GM19043 (cell line): ENCODE data around the gene SOWAHC.

ENCODE experiments used
- ATAC-seq: cut with Tn5 transposase; IDR thresholded peaks from one replicate; pipeline ENCODE4 v1.9.1; 2021; ENCODE audit warnings: low read depth; ENCODE audit not compliant: unreplicated experiment

Gene SOWAHC

GRCh38 chr2:109644571-109645275 is 30.6 kb downstream of the SOWAHC start:
- no peak for ATAC-seq

- no peak for ATAC-seq
Measured at GRCh38 chr2:109645412-109646184, 31.4 kb downstream of the SOWAHC start.

DNA sequence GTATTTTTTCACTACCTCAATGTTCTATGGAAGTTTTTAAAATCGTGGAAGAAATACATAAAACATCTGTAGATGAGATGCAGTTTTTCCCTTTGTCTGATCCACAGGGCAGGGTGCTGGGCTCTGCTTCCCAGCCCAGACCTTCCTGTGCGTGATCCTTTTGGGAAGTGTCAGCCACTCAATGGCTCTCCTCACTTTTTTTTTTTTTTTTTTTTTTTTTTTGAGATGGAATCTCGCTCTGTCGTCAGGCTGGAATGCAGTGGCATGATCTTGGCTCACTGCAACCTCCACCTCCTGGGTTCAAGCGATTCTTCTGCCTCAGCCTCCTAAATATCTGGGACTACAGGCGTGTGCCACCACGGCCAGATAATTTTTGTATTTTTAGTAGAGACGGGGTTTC is 32.8 kb downstream of the SOWAHC start:
- ATAC-seq, result no peak

DNA sequence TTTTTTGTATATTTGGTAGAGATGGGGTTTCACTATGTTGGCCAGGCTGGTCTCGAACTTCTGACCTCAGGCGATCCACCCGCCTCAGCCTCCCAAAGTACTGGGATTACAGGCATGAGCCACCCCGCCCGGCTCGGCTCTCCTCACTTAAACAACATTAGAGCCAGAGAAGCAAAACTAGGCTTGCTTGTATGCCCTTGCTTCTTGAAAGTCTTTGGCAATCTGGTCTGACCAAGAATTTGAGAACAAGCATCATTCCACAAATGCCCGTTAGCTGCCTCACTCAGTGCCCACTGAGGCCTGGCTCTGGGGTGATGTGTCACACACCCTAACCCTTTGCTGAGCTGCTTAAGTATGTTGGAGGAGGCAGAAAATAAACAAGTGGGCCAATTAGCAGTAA is 33.5 kb downstream of the SOWAHC start:
- no peak for ATAC-seq

GRCh38 chr2:109648041-109648527 is 33.9 kb downstream of the SOWAHC start:
- ATAC-seq, result no peak

GRCh38 chr2:109649736-109650695 is 35.9 kb downstream of the SOWAHC start:
- no peak for ATAC-seq

- no peak for ATAC-seq
Measured at GRCh38 chr2:109654326-109655050, 40.3 kb downstream of the SOWAHC start.

DNA sequence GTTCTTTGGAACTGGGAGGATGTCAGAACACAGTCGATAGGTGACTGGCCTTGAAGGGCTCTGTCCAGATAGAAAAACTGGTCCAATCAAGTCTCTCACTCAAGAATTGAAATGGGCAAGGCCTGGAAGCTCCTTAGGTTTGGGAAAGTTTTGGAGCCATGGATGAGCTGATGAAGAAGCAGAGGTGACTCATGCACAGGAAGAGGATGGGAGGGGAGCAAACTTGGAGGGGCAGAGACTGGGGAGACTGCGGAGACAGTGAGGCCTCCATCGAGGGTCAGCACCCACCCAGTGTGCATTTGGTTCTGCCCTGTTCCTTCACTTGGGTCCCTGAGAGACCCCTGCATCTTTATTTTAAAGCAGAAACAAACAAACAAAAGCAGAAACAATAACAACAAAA is 41.1 kb downstream of the SOWAHC start:
- ATAC-seq, result no peak

GRCh38 chr2:109659396-109660045 is 45.4 kb downstream of the SOWAHC start:
- ATAC-seq, result no peak

DNA sequence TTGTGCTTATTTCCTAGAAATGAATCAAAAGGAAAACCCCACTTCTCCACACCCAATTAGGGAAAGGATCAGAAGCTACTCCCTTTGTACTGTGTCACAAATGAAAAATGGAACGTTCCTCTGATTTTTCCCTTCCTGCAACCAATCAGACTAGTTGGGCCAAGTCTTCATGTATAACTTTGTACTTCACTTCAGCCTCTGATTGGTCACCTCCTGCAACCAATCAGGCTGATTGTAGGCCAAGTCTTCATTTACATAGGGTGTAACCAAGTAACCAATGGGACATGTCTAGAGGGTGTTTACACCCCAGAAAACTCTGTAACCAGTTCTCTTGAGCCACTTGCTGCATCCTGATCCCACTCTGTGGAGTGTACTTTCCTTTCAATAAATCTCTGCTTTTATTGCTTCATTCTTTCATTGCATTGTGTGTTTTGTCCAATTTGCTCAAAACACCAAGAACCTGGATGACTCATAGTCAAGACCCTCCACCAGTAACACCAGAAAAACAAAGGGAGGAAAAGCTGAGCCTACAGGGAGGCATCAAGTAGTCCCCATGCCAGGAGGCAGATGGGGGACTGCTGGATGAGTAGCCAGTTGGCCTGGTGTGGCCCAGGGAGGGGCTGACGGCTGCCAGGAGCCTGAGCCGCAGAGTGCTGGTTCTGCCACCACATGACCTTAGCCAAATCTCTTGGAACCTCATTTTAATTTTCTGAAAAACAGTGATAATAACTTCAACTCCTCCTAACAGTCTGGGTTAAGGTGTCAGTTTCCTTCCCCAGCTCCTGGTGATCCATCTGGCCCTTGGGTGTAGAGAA is 46.1 kb downstream of the SOWAHC start:
- no peak for ATAC-seq

- ATAC-seq, result no peak
Measured at GRCh38 chr2:109662889-109663288, 48.7 kb downstream of the SOWAHC start.

- no peak for ATAC-seq
Measured at GRCh38 chr2:109663721-109664120, 49.6 kb downstream of the SOWAHC start.

- ATAC-seq, result no peak
Measured at GRCh38 chr2:109666466-109666865, 52.3 kb downstream of the SOWAHC start.
